Activated T-helper 1 cell treated with Interleukin-2 at 50 U/mL for 16 hours (primary cell): ENCODE data around the gene SUPT4H1.

Experiments
- DNase-seq: peaks from one replicate; pipeline ENCODE4 v3.0.0-alpha.2; 2020; ENCODE audit warnings: low read depth

Gene SUPT4H1

DNA sequence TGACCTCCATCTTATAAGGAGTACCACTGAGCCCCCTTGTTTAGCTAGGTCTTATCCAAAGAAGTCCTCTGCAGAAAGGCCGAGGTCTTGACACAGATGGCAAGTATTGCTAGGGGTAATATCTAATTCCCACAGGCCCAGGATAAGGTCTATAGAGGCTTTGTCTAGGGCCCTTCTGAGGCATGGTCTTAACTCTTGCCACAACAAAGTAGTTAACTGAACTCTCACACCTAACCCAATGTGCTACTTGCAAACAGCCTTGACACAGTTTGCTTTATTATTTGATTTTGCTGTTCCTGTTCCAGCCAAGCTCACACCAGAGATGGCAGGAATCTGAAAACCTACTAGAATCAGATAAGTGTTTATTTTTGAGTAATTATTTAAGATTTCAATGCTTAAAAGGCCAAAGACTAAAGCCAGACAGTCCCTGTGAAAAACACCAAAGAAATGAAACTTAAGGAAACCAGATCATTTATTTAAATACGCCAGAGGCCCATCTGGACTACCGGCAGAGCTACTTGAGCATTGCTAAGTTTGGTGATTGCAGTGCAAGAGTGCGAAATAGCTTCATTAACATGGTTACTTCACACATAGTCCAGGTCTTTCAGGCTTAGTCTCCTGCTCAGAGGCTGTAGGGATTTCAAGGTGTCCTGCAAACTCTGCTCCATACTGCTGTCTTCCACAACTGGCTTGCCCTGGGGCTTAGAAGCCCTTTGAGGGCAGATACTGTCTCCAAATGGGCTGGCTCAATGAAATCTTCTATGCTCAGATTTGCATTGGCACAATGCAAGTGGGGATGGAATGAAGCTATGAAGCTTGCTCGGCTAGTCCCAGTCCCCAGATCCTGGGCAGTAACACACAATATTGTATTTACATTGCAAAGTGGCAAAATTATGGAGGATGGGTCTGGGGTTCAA, 28.5 kb upstream of the SUPT4H1 start:
- DNase-seq = no peak

DNA sequence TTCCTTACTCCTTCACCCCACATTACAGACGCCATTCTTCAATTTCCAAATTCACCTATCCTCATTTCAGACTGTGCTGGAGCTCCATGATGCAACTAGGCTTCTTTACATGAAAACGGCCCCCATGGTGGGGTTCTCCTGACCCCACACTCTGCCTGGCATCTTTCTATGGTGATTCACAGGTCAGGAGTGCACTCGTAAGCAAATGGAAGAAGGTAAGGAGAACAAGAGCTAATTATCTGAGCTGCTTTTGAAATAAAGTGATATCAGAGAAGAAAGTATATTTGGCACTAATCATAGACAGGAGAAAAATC, 27.5 kb upstream of the SUPT4H1 start:
- DNase-seq = no peak

DNA sequence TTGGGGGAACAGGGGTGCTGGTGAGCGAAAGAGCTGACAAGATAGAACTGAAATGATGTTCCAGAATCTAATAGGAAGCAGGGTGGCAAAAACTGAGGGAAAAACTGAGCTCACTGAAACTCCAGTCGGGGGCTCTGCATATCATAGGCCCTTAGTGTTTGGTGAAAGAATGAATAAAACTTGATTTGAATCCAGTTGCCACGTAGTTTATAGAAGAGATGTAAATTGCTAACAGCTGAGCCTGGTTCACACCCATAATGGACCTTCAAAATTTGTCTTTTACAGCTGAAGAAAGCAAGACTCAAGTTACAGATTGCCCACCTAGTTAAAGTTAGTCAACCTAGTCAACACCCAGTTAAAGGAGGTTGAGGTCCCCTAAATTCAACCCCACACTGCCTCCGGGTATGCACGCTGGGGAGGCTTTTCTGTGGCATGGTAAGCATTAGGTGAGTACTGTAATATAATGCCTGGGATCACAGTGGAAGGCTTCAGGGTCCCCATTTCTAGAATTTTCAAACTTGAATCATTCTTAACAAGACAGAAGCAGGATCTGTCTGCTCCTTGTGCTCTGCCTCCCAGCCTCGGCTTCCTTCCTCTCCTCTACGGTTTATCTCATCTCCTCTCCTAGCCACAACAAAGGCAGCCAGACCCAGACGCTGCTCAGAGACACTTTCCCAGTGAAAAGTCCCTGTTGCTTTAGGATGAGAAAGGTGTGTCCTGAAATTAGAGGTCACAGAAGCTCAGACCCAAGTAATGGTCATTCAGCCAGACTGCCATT, 26.9 kb upstream of the SUPT4H1 start:
- no peak for DNase-seq

DNA sequence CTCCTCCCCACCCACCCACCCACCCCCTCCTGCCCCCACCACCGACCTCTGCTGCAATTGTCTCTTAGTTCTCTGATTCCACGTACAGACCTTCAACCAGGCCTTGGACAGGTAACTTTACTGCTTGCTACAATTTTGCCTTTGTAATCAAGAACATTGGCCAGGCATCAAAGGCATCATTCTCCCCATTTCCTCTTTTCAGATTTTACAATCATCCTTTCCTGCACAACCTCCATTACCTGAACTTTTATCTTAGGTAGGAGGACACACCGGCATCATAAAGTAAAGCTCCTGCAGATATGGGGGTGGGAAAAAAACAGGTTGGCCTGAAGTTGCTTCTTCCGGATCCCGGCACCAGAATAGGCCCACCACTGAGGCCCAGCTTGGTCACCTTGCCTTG, 25.7 kb upstream of the SUPT4H1 start:
- no peak for DNase-seq

DNA sequence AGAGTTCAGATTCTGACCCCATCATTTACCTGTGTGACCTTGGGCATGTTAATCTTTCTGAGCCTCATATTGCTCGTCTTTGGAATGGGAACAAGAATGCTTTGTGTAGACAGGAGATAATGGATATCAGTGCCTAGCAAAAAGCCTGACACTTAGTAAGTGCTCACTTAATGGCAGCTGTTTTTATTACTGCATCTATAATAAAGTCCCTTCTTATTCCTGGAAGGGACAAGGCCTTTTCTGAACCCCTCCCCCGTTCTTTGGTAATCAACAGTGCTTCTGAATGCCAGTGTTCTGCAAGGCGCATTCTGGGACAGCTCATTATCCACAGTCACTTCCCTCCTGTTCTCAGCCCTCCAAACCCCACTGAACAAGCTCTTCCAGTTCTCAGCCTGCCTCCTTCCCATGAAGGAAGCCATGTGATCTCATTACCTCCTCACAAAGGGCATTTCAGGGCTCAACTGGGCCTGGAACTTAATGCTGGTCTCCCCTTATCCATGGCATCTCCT, 25.1 kb upstream of the SUPT4H1 start:
- no peak for DNase-seq

DNA sequence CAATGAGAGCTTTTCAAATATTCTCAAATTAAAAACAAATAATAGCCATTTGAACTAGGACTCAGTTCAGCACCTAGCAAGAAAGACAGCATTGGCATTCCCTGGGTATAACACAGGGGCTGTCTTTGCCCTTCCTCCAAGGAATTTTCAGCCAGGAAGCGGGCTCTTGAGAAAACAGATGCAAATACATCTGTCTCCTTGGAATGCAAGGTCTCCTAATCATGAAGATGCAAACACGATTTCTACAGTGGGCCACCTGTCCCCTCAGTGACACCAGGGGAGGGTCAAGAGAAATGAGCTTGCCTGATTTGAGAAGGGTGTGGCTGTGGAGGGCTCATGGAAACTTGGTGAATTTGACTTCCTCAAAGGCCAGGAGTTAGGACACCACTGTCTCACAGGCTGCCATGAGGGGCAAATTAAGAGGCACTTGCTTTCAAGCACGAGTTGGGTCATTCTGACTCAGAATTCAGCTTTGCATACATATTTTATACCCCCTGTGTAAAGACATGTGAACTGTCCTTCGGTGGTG, 24.5 kb upstream of the SUPT4H1 start:
- DNase-seq = no peak

DNA sequence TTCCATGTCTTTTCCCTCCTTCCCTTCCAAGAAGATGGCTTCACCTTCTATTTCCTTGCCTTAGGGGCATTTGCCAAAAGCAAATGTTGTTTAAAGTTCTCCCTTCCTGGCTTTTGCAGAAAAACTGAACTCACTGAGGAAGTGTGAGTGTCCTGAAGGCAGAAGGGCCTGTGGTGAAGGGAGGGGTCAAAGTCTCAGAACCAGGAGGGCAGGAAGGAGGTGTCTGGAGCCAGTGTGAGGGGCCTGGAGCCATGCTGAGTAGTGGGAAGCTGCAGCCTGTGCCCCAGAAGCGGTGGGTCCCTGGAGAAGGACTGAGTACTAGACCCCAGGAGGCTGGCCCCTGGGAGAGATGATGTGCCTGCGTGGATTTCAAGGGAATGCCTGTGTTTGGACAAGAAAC, 23.8 kb upstream of the SUPT4H1 start:
- DNase-seq = no peak

DNA sequence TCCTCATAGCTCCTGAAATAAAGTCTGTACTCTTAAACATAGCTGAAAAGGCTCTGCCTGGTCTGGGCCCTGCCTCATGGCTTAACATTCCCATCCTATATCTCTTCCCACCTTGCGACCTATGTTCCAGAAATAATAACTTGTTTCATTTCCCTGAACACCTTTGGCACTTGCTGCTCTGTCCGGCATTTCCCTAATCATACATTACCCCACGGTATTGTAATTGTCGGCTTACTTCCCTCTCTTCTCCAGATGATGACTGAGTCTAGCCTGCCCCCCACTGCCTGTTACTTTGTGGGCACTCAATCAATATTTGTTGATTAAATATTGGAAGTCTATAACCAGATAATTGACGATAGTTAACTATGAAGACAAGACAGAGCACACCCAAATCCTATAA, 23.3 kb upstream of the SUPT4H1 start:
- no peak for DNase-seq

DNA sequence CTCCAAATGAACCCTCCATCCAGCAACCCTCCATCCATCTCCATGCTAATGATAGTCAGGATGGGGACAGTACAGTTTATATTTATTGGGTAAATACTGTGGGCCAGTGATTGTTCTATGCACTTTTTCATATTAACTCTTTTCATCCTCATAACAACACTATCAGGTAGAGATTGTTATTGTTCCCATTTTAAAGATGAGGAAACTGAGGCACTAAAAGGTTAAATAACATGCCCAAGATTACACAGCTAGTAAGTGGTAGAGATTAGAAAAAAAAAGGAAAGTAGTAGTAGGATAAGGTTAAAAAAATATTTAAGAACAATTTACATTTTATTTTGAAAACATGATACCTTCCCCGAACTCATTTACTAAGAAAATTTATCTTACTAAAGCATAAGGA, 21.9 kb upstream of the SUPT4H1 start:
- DNase-seq = no peak

DNA sequence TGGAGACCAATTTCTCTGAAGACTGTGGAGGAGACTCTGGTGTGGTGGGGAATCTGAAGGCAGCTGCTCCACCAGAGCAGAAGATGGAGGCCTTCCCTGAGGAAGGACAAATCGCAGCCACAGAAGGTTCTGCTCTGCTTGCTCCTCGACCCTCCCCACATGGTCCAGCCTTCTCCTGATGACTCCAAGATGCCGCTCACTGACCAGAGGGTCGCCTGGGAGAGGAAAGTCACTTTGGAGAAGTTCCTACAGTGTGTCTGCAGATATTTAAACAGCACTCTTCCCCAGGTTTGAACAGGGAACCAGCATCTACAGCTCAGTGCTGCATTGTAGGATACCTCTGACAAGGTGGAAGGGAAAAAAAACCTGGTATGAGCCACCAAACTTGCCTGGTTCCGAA, 21.0 kb upstream of the SUPT4H1 start:
- no peak for DNase-seq

DNA sequence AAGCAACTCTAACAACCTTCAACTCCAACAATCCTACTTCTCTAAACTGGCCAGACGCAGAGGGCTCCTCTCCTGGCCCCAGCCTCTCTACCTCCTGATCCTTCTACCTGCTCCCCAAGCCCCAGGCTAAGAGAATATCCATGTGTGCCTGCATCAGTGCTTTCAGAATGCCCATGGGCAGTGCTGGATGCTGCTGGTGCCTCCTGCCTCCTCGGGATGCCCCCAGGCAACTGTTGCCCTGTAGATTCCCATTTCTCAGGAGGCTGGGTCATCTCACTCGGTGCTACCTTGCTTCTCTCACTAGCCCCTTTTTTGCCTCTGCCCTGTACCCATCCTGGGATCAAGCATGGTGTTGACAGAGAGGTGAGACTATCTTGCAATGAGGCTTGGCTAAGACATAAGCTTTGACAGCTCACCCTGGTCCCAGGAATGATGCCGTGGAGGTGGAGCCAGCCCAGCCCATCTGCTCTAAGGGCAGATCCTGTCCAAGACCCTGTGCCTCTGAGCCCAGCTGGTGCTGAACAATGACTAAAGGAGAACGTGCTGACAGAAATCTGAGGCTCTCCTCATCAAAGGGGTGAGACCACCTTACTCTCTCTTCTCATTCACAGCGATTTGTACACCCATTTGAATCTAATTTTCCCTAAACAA, 19.4 kb upstream of the SUPT4H1 start:
- no peak for DNase-seq

DNA sequence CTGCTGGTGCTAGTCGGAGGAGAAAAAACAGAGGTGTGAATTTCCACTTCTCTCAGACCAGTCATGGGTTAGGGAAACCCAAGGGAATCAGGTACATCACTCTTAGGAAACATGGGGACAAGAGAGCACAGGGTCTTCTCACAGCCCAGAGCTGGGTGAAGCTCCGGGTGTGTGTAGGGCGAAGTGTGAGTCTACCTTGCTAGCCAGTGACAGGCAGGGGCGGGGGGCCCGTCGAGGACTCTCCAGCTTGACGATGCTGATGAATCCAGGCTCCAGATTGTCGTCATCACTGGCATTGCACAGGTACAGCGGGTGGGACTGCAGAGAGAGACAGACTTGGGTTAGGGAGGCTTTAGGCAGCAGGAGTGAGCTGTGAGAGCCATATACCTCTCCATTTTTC, 18.7 kb upstream of the SUPT4H1 start:
- no peak for DNase-seq

DNA sequence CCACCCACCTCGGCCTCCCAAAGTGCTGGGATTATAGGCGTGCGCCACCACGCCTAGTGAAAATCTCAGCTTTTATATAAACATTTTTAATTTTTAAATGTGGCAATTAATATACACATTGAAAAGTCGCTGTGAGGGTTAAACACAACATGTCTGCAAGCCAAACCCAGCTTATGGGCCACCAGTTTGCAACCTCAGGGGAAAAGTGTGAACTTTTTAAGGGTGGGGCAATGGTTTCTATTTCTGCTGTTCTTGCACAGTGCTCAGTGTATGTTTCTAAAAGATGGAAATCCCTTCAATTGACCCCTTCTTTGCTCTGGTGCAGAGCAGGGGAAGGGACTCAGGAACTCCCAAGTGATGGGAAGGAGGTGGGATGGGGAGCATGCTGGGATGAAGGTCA, 18.3 kb upstream of the SUPT4H1 start:
- no peak for DNase-seq

DNA sequence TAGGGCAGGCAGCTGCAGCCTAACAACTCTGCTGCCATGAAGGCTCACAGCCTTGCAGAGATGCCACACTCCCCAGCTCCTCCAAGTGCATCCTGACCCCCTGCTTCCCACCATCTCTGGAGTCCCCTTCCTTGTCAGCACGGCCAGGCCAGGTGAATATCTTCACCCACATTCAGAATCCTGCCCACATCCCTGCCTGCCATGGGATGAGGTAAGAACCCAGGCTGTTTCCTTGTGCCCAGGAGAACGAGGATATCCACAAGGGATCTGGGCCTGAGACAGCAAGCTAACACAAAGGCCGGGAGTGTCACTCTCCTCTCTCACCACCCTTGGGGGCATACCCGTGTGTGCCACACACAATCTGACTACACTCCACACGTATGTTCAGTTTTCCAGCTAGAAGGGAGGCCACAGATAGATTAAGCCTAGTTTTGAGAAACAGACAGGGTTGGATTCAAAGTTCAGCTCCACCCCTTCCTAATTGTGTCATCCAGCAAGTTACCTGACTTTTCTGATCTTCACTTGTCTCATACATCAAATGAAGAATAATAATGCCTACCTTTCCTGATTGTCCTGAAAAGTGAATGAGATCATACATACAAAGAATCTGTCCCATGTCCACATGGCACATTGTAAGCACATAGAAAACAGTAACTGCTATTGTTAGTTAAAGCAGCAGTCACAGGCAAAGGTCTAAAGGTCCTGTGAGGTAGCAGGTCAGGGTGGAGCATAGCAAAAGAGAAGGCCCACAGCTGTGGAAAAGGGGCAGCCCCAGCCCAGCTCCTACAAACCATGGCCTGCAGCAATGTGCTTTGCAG, 17.4 kb upstream of the SUPT4H1 start:
- DNase-seq = no peak

DNA sequence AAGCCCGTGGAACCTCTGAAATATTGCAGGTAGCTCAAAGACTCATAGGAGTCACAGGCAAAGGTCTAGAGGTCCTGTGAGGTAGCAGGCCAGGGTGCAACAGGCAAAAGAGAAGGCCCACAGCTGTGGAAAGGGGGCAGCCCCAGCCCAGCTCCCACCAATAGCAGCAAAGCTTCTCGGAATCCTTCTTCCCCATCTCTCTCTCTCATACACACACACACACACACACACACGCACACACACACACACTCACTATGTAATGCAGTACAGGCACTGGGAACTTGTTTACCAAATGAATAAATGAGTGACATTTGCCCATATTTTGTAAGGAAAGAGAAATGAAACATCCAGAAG, 16.8 kb upstream of the SUPT4H1 start:
- DNase-seq = no peak

DNA sequence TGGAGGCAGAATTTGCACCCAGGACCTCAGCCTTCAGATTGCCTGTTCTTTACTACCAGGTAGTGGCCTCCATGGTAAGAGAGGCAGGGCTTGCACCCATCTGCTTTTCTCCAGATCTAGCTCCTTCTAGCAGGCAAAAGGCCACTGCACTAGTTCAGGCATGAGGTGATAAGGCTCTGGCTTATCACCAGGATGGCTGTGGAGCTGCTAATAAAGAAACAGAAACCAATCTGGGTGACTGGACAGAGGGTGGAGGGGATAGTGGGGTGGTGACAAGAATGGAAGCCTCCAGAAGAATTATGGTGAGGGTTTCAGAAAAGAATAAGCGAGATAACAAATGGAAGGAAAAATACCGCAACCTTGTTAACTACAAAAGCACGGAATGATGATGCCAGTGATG, 15.5 kb upstream of the SUPT4H1 start:
- DNase-seq = no peak

DNA sequence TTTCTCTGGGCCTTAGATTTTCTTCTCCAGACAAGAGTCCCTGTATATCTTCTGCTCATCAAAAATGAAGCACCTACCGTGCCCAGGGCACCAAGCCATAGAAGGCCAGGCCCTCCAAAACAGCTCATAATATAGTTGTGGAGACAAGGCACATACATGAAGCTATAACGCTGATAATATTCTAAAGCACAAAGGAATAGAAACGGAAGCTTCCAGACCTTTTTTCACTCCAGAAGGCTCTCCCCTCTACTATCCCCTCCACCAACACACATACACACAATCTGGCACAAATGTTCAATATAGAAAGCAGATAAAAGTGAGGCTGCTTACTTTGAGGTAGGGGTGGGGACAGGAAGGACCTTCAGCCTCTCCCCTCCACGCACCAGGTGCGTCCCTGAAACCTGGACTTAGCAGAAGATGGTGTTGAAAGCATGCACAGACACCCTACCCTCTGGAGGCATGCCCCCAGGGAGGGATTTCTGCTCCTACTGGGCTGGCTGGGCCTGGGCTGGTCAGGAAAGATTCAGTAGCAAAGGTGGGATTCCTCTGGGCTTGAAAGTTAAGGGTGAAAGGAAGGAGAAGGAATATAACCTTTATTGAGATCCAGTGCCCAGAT, 14.1 kb upstream of the SUPT4H1 start:
- no peak for DNase-seq

DNA sequence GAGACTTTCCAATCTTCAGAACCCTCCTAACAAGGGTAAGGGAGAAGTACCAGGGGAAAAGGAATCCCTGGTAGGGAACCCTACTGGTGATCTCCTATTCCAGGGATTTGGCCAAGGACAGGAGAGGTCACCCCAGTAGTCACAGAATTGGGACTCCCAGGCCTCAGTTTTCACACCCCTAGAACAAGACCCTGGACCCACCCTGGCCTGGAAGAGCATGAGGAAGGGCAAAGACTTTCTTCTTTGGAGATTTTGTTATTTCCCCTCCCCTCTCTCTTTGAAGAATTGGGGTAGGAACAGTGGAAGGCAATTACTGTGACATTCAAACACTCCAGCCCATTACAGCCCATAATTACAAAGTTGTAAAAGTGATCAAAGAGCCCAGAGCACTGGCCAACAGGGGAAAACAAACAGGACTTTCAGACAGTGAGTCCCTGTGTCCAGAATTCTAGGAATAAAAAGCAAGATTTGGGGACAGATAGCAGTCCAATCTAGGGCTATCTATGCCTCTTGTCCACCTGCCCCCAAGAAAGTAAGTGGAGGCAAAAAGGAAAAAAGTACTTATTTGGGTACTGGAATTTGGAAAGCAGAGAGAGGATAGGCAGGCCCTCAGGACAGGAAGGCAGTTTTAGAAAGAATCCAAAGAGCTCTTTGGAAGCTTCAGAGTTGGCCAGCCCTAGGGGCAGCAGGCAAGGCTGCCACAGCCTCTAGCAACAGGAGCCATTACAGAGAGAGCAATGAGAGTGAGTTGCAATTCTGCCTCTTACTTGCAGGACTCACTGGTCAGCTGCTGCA, 13.4 kb upstream of the SUPT4H1 start:
- no peak for DNase-seq

DNA sequence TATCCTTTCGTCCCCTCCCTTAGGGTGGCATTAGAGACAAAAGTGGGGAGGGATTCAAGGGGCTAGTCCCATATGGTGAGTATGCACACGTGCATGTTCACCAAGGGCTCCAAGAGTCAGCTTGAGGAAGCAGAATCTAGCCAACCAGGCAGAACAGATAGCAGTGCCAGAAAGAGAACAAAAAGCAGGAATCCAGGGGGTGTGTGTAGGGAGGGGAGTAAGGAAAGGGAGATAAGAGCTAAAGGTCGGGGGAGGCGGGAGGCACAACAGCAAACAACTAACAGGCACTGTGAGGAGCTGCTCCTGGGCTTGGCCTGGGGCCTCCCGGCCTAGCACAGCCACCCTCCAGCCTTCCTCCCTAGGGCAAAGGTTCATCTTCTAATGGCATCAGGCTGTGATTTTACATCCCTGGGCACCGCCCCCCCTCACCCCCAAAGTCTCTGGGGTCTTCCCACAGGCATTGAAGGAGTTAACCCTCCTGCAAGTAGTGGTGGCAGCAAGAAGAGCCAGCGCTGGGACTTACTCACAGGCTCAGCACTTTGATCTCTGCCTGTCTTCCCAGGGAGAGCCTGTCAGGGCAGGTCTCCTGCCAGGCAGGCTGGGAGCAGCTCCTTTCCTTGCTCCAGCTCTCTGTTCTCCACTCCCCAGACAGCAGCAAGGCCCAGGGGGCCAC, 12.4 kb upstream of the SUPT4H1 start:
- DNase-seq = no peak
